Small intestine (tissue), 7 donors: ENCODE measurements around the gene ASIC3. TPM values are rescaled to one million over a fixed set of nuclear protein-coding genes. Genes with fewer than 3 reads are reported as not detected.

Source experiments
- DNase-seq, 2 donors: peaks; one replicate each; pipeline versions ENCODE4 v3.0.0 to v3.0.0-alpha.2; 2013
- FAIRE-seq: peaks from 2 replicates; lab custom pipeline; 2012; peaks lifted over from hg19 to GRCh38; lab: Jason Lieb, UNC
- H3K27ac ChIP-seq, 3 donors: one replicate each; pipeline ENCODE4 v1.5.1; 2013; ENCODE audit warnings: low read length in 2 of 3, mild to moderate bottlenecking in 2 of 3, control low read depth in 1 of 3, inconsistent platforms in 1 of 3, low read depth in 1 of 3, moderate library complexity in 1 of 3
- H3K27me3 ChIP-seq, 3 donors: one replicate each; pipeline ENCODE4 v1.6.1; 2013; ENCODE audit warnings: low read length in 3 of 3, inconsistent platforms in 1 of 3; ENCODE audit not compliant: control insufficient read depth in 3 of 3, insufficient read depth in 3 of 3
- H3K36me3 ChIP-seq, 3 donors: one replicate each; pipeline ENCODE4 v1.6.1; 2013; ENCODE audit warnings: low read length in 3 of 3, inconsistent platforms in 1 of 3, low read depth in 1 of 3, mild to moderate bottlenecking in 1 of 3, moderate library complexity in 1 of 3; ENCODE audit not compliant: control insufficient read depth in 3 of 3, insufficient read depth in 2 of 3
- H3K4me1 ChIP-seq, 3 donors: one replicate each; pipeline ENCODE4 v1.6.1; 2013; ENCODE audit warnings: low read length in 2 of 3, inconsistent platforms in 1 of 3, low read depth in 1 of 3, mild to moderate bottlenecking in 1 of 3, moderate library complexity in 1 of 3; ENCODE audit not compliant: control insufficient read depth in 3 of 3, insufficient read depth in 2 of 3
- H3K4me3 ChIP-seq, 3 donors: one replicate each; pipeline ENCODE4 v1.5.1; 2013; ENCODE audit warnings: low read length in 3 of 3, control low read depth in 1 of 3, inconsistent platforms in 1 of 3, low read depth in 1 of 3, mild to moderate bottlenecking in 1 of 3, moderate library complexity in 1 of 3
- H3K9me3 ChIP-seq, 2 donors: one replicate each; pipeline ENCODE4 v1.6.1; 2013; ENCODE audit warnings: low read depth in 1 of 2, low read length in 1 of 2; ENCODE audit not compliant: control insufficient read depth in 2 of 2, insufficient read depth in 1 of 2
- whole genome bisulfite sequencing, 3 donors: extraction: QIAGEN DNeasy Blood & Tissue Kit; methylation state at CpG; one replicate each; pipeline ENCODE4 v1.1.7; 2013; 5-methylcytosine and 5-hydroxymethylcytosine counted together
- polyA plus RNA-seq, 4 donors: library from polyadenylated mRNA; stranded (reverse) in 3 of 4; unstranded in 1 of 4; fragments of 200-250 nt in 3 of 4; fragments of 120-200 nt in 1 of 4; gene quantifications; one replicate each; pipeline versions ENCODE4 v1.2.1 to v1.2.3, GENCODE V29; 2013
- donor health status: healthy with polysubstance abuse.
- donor health status: control.
- donor health status: control.
- donor health status: Bipolar disorder and iron deficiency.
- donor health status: healthy.

The ASIC3 gene
- polyA plus RNA-seq, 4 donors = 2.8 to 10.7 (median 3.6) TPM

GRCh38 chr7:151085691-151086620 lies 37.6 kb downstream of the ASIC3 start, which contains the start of gene AGAP3:
TSS of gene AGAP3 (plus strand) at chr7:151086475. CDS start at chr7:151086742, 267 bp downstream.
- Histone ChIP-seq H3K4me3 (peak within 1 kb of the TSS; percentile 55 to 91 (median 71)), H3K36me3 (peaks cover 0 to 27% (median 0%) of the 10 kb centered on the region in 3 donors), H3K27ac (peak within 1 kb of the TSS; percentile 83 to 89 (median 88)), H3K27me3 (no peaks in the 10 kb centered on the region), H3K4me1 (peaks cover 0 to 57% (median 11%) of the 10 kb centered on the region in 3 donors), H3K9me3 (no peaks in the 10 kb centered on the region)
- DNase-seq (peak; percentile 78 to 87), FAIRE-seq (no peak)
- 1% methylated on average over 28 to 84 of the region's 84 CpGs for WGBS, 3 donors

- peak overlapping the region; percentile 55 to 91 (median 71) for H3K4me3 ChIP-seq
- no peaks in the 10 kb centered on the region for H3K27me3 ChIP-seq
- DNase-seq = peak; percentile 27 to 63
- FAIRE-seq = no peak
- H3K27ac ChIP-seq = peak overlapping the region; percentile 63 to 89 (median 83)
- H3K9me3 ChIP-seq = no peaks in the 10 kb centered on the region
- peaks cover 0 to 29% (median 0%) of the 10 kb centered on the region in 3 donors for H3K36me3 ChIP-seq
- 0 to 1% (median 1%) methylated on average over 22 to 52 of the region's 56 CpGs for WGBS, 3 donors
- H3K4me1 ChIP-seq = peaks cover 0 to 58% (median 11%) of the 10 kb centered on the region in 3 donors
Observed at GRCh38 chr7:151086802-151087244, 38.5 kb downstream of the ASIC3 start.

- DNase-seq = peak; percentile 77 to 78
- WGBS, 3 donors = 2% methylated on average over 48 to 70 of the region's 70 CpGs
Observed at GRCh38 chr7:151087245-151088018, 39.1 kb downstream of the ASIC3 start.

GRCh38 chr7:151088019-151088855 lies 39.9 kb downstream of the ASIC3 start:
- H3K4me3 ChIP-seq = peak overlapping the region in 2 of 3 donors; percentile 71 to 91
- H3K27ac ChIP-seq = peak overlapping the region; percentile 63 to 89 (median 83)
- peaks cover 0 to 36% (median 0%) of the 10 kb centered on the region in 3 donors for H3K36me3 ChIP-seq
- peaks cover 0 to 48% (median 4%) of the 10 kb centered on the region in 3 donors for H3K4me1 ChIP-seq
- 43 to 54% (median 53%) methylated on average over 16 of the region's 16 CpGs for WGBS, 3 donors
- FAIRE-seq = no peak
- no peaks in the 10 kb centered on the region for H3K27me3 ChIP-seq
- peak in 1 of 2 donors; percentile 20 for DNase-seq
- H3K9me3 ChIP-seq = no peaks in the 10 kb centered on the region

More at GRCh38 chr7:151087245-151088018, 39.1 kb downstream of the ASIC3 start:
- Histone ChIP-seq H3K27me3 (no peaks in the 10 kb centered on the region), H3K4me1 (peaks cover 0 to 52% (median 6%) of the 10 kb centered on the region in 3 donors), H3K9me3 (no peaks in the 10 kb centered on the region), H3K27ac (peak overlapping the region; percentile 63 to 89 (median 83)), H3K36me3 (peaks cover 0 to 33% (median 0%) of the 10 kb centered on the region in 3 donors), H3K4me3 (peak overlapping the region; percentile 55 to 91 (median 71))
- no peak for FAIRE-seq

- H3K4me1 ChIP-seq = peaks cover 0 to 41% (median 4%) of the 10 kb centered on the region in 3 donors
- peak; percentile 20 to 73 for DNase-seq
- FAIRE-seq = no peak
Observed at GRCh38 chr7:151088856-151089699, 40.7 kb downstream of the ASIC3 start.

GRCh38 chr7:151089893-151090730 lies 41.8 kb downstream of the ASIC3 start:
- Histone ChIP-seq H3K36me3 (peaks cover 0 to 49% (median 0%) of the 10 kb centered on the region in 3 donors), H3K27me3 (no peaks in the 10 kb centered on the region), H3K4me1 (peaks cover 0 to 38% (median 4%) of the 10 kb centered on the region in 3 donors), H3K9me3 (no peaks in the 10 kb centered on the region), H3K27ac (peak overlapping the region; percentile 6 to 89 (median 63)), H3K4me3 (no peak overlapping the region)
- FAIRE-seq (no peak), DNase-seq (no peak)
- 81 to 87% (median 84%) methylated on average over 22 of the region's 22 CpGs for WGBS, 3 donors

More at GRCh38 chr7:151088856-151089699, 40.7 kb downstream of the ASIC3 start:
- Histone ChIP-seq H3K4me3 (peak overlapping the region in 1 of 3 donors; percentile 71), H3K36me3 (peaks cover 0 to 45% (median 0%) of the 10 kb centered on the region in 3 donors), H3K27ac (peak overlapping the region in 2 of 3 donors; percentile 63 to 89), H3K9me3 (no peaks in the 10 kb centered on the region), H3K27me3 (no peaks in the 10 kb centered on the region)
- WGBS, 3 donors = 49 to 81% (median 65%) methylated on average over 30 of the region's 30 CpGs
